ENCODE measurements around the gene JUP. TPM values are rescaled to one million over a fixed set of nuclear protein-coding genes. Genes with fewer than 3 reads are reported as not detected.

JUP gene
- total RNA-seq, 2 donors from 2014 or later, result 317 to 353 TPM

DNA sequence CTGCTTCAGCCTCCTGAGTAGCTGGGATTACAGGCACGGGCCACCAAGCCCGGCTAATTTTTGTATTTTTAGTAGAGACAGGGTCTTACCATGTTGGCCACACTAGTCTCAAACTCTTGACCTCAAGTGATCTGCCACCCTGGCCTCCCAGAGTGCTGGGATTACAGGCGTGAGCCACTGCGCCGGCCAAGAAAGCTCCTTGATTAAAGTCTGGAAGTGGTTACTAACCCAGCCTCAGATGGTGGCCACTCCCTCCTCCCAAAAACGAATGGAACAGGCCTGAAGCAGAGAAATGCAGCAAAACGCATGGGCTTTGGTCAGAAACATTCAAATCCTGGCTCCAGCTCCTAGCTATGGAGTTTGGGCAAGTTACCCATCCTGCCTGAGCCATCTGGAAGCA, 37.6 kb upstream of the JUP start:
- no peak for DNase-seq
- H3K4me1 ChIP-seq, result no peaks in the 10 kb centered on the region
- H3K4me3 ChIP-seq, result no peak overlapping the region
- no peak overlapping the region for H3K27ac ChIP-seq
- no peaks in the 10 kb centered on the region for H3K9me3 ChIP-seq
- TF ChIP-seq, protein P1, sequence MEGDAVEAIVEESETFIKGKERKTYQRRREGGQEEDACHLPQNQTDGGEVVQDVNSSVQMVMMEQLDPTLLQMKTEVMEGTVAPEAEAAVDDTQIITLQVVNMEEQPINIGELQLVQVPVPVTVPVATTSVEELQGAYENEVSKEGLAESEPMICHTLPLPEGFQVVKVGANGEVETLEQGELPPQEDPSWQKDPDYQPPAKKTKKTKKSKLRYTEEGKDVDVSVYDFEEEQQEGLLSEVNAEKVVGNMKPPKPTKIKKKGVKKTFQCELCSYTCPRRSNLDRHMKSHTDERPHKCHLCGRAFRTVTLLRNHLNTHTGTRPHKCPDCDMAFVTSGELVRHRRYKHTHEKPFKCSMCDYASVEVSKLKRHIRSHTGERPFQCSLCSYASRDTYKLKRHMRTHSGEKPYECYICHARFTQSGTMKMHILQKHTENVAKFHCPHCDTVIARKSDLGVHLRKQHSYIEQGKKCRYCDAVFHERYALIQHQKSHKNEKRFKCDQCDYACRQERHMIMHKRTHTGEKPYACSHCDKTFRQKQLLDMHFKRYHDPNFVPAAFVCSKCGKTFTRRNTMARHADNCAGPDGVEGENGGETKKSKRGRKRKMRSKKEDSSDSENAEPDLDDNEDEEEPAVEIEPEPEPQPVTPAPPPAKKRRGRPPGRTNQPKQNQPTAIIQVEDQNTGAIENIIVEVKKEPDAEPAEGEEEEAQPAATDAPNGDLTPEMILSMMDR (IDR thresholded peaks at IDR 0.05), result no peak
- H3K27me3 ChIP-seq, result no peaks in the 10 kb centered on the region
- intact Hi-C loops (cut with DNase I), result no loop called here
- H3K9ac ChIP-seq (ENCODE audit: low read depth in 2 of 2, low read length in 2 of 2), result no peak overlapping the region
- no peaks in the 10 kb centered on the region for H3K36me3 ChIP-seq

DNA sequence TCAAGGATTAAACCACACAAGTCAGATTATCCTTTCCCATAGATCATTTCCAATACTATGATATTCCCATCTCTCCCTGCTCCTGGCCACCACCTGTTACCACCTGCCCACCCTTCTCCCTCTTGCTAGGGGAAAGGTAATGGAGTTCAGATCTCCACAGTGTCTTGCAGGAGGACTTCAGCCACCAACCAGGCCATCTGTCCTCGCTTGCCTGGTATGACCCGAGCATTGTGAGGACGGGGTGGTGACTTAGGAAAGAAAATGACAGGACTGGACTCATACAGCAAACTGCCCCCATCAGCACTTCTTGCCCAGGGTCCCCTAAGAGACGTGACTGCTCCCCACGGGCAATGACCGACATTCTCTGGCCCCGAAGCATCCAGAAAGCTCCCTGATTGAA, 37.1 kb upstream of the JUP start:
- Histone ChIP-seq H3K4me3 (no peak overlapping the region), H3K36me3 (no peaks in the 10 kb centered on the region), H3K27ac (no peak overlapping the region), H3K9me3 (no peaks in the 10 kb centered on the region), H3K4me1 (no peaks in the 10 kb centered on the region), H3K9ac (ENCODE audit: low read depth in 2 of 2, low read length in 2 of 2) (no peak overlapping the region), H3K27me3 (no peaks in the 10 kb centered on the region)
- intact Hi-C loops (cut with DNase I), result no loop called here
- no peak for DNase-seq
- TF ChIP-seq, protein P1 (IDR thresholded peaks at IDR 0.05), result no peak

- no peak for DNase-seq
- Histone ChIP-seq H3K4me3 (no peak overlapping the region), H3K9me3 (no peaks in the 10 kb centered on the region), H3K4me1 (no peaks in the 10 kb centered on the region), H3K9ac (ENCODE audit: low read depth in 2 of 2, low read length in 2 of 2) (no peak overlapping the region), H3K27me3 (no peaks in the 10 kb centered on the region), H3K36me3 (no peaks in the 10 kb centered on the region), H3K27ac (no peak overlapping the region)
- intact Hi-C loops (cut with DNase I), result no loop called here
- TF ChIP-seq, protein P1 (IDR thresholded peaks at IDR 0.05), result no peak
These were observed 36.6 kb upstream of the JUP start for GRCh38 chr17:41823141-41823524.

DNA sequence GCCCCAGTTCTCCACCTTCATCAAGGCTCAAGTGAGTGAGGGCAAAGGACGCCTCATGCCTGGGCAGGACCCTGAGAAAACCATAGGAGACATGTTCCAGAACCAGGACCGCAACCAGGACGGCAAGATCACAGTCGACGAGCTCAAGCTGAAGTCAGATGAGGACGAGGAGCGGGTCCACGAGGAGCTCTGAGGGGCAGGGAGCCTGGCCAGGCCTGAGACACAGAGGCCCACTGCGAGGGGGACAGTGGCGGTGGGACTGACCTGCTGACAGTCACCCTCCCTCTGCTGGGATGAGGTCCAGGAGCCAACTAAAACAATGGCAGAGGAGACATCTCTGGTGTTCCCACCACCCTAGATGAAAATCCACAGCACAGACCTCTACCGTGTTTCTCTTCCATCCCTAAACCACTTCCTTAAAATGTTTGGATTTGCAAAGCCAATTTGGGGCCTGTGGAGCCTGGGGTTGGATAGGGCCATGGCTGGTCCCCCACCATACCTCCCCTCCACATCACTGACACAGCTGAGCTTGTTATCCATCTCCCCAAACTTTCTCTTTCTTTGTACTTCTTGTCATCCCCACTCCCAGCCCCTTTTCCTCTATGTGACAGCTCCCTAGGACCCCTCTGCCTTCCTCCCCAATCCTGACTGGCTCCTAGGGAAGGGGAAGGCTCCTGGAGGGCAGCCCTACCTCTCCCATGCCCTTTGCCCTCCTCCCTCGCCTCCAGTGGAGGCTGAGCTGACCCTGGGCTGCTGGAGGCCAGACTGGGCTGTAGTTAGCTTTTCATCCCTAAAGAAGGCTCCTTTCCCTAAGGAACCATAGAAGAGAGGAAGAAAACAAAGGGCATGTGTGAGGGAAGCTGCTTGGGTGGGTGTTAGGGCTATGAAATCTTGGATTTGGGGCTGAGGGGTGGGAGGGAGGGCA, 36.0 kb upstream of the JUP start:
- Histone ChIP-seq H3K4me1 (no peaks in the 10 kb centered on the region), H3K27ac (no peak overlapping the region), H3K9me3 (no peaks in the 10 kb centered on the region), H3K9ac (ENCODE audit: low read depth in 2 of 2, low read length in 2 of 2) (no peak overlapping the region), H3K27me3 (no peaks in the 10 kb centered on the region), H3K4me3 (no peak overlapping the region), H3K36me3 (no peaks in the 10 kb centered on the region)
- TF ChIP-seq, protein P1 (IDR thresholded peaks at IDR 0.05), result no peak
- intact Hi-C loops (cut with DNase I), result no loop called here
- DNase-seq, result no peak

- Histone ChIP-seq H3K4me3 (no peak overlapping the region), H3K4me1 (no peaks in the 10 kb centered on the region), H3K27ac (no peak overlapping the region), H3K9me3 (no peaks in the 10 kb centered on the region), H3K9ac (ENCODE audit: low read depth in 2 of 2, low read length in 2 of 2) (no peak overlapping the region), H3K36me3 (no peaks in the 10 kb centered on the region), H3K27me3 (no peaks in the 10 kb centered on the region)
- intact Hi-C loops (cut with DNase I), result no loop called here
- no peak for DNase-seq
- TF ChIP-seq, protein P1 (IDR thresholded peaks at IDR 0.05), result no peak
These were observed 35.3 kb upstream of the JUP start for GRCh38 chr17:41821776-41822175.

Measured in colonic mucosa (tissue), 4 donors.